ENCODE data around the gene ATAD1.

DNA sequence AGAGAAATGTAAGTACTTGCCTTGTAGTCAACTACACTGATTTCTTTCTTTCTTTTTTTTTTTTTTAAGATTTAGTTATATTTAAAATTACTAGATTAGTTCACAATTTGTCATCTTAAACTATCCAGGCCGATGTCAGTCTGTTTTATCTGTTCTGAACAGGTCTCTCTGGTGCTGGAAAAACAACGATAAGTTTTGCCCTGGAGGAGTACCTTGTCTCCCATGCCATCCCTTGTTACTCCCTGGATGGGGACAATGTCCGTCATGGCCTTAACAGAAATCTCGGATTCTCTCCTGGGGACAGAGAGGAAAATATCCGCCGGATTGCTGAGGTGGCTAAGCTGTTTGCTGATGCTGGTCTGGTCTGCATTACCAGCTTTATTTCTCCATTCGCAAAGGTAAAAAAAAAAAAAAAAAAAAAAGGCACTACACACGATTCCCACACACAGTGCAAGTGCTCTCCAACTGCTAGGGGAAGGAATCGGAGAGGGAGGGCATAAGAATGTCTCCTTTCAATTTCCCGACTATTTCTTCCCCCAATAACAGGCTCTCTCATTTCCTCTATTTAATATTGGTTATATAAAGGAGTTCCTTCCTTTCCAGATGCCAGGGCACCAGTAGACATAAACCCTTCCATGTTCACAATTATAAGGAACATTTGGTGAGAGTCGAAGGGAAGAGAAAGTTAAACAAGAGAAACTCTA, 105.0 kb downstream of the ATAD1 start:
- no peak for TF ChIP-seq POLR2A (IDR thresholded peaks at IDR 0.05; ENCODE audit: low read depth, low read length)
- no peak for TF ChIP-seq POLR2AphosphoS5 (IDR thresholded peaks at IDR 0.05; ENCODE audit: low read depth, low read length)

All from GM12892 (cell line).